SK-N-MC (cell line): ENCODE results near the gene IL15RA.

Experiments
- EZH2 ChIP-seq: fragments of 200-600 bp; sonication (generic); IDR thresholded peaks from one replicate; pipeline ENCODE4 v1.6.1; 2017; ENCODE audit warnings: antibody characterized with exemption
- FOXP2 ChIP-seq: optimal IDR thresholded peaks from 2 replicates; pipeline ENCODE3; 2011; ENCODE audit warnings: mild to moderate bottlenecking, moderate library complexity; ENCODE audit not compliant: insufficient read depth; ENCODE audit errors: extremely low read length, control extremely low read depth
- POLR2AphosphoS5 ChIP-seq: IDR thresholded peaks from 2 replicates; pipeline ENCODE4 v1.6.1; 2012; ENCODE audit warnings: mild to moderate bottlenecking, low read depth, low read length, borderline replicate concordance

- TF ChIP-seq EZH2 = no peak
- TF ChIP-seq POLR2AphosphoS5 = no peak
- no peak for TF ChIP-seq FOXP2
These were observed 35.8 kb downstream of the IL15RA start for GRCh38 chr10:5941579-5941978.
